ENCODE results near the gene LARP1. TPM values are rescaled to one million over a fixed set of nuclear protein-coding genes. Genes with fewer than 3 reads are reported as not detected.
A peak's percentile ranks its signal among the peaks of the same experiment; 100 is the strongest.

Gene LARP1
- total RNA-seq, 1 donor from 2014 or later, result 151 TPM

DNA sequence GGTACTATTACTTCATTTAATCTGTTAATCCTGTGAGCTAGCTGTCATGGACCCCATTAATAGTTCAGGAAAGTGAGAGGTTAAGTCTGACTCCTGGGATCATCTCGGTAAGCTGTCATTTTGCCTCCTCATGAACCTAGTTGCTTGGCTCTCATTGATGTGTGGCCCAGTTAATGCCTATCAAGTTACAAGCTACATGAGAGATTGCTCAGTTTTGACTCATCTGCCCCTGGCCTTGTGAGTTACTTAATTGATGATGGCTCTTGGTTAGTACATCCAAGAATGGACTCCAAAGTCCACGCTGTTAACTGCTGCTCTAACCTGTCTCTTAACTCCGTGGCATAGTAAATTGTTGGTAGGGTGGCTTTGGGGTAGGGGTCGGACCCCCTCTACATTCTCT, 23.9 kb downstream of the LARP1 start:
- intact Hi-C loops (cut with DNase I), result no loop called here
- ATAC-seq (ENCODE audit: poor library complexity), result no peak
- no peak for DNase-seq

DNA sequence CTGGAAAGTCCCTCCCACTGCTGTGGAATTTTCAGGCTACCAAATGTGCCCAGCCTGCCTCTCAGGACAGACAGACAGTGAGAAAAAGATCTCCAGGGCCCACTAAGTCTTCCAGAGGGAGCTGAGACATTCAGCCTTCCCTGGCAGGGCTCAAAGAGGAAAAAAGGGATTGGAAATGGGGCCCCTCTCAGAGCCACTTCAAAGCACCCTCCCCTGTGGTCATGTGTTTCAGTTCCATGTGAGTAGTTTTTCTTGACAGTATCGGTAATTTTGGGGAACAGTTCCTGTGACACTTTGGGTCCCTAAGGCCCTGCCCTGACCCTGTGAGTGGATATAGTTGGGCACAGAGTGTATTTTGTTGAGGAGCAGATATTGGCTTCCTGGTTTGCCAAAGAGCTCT, 25.0 kb downstream of the LARP1 start:
- no peak for ATAC-seq (ENCODE audit: poor library complexity)
- DNase-seq, result no peak
- intact Hi-C loops (cut with DNase I), result no loop called here

DNA sequence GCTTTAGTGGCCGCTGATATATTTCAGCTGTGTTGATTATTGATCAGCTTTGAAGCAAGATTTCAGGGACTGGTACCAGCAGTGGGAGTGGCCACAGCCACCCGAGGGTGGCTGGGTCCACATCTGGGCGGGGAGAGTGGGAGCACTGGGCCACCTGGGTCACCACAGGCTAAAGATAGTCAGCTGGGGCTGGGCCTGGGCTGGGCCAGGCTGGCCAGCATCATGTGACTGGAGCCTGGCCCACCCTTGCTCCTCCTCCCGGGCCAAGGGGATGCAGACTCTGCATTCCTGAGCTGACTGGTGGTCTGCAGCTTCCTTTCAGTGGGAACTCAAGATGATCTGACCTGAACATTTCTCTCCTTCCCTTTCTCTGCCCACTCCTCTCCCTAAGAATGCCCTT, 27.1 kb downstream of the LARP1 start:
- no peak for DNase-seq
- ATAC-seq (ENCODE audit: poor library complexity), result peak; percentile 52
- intact Hi-C loops (cut with DNase I), result no loop called here

GRCh38 chr5:154782812-154783592, 27.8 kb downstream of the LARP1 start:
- DNase-seq, result no peak
- intact Hi-C loops (cut with DNase I), result no loop called here
- ATAC-seq (ENCODE audit: poor library complexity), result peak; percentile 2

DNA sequence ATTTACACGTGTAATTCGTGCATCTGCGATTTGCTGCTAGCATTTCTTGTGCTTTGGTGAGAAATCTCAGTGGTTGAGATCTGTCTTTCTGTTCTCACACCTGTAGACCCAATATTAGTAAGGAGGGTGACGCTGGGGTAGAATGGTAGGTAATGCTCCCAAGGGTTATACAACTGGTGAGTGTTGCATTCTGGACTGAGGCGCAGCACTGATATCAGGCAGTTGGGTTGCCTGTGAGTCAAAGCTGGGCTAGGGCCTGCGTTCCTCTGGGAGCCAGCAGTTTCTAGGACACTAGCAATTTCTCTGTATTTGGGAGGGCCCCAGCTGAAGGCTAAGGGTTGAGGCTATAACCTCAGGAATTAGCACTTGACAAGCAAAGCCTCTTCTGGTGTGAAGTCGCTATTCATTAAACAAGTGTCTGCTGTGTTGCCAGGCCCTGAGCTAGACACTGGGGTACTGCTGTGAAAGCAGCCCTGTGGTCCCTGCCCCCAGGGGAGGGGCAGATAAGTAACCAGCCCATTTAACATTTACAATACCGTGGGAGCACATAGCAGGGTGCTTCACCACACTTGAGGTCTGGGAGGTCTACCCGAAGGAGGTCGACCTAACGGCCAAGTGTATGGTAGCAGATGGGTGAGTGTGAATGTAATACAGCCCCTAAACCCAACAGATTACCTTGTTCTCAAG, 28.7 kb downstream of the LARP1 start:
- DNase-seq (no peak), ATAC-seq (ENCODE audit: poor library complexity) (peak; percentile 67)
- intact Hi-C loops (cut with DNase I), result no loop called here

DNA sequence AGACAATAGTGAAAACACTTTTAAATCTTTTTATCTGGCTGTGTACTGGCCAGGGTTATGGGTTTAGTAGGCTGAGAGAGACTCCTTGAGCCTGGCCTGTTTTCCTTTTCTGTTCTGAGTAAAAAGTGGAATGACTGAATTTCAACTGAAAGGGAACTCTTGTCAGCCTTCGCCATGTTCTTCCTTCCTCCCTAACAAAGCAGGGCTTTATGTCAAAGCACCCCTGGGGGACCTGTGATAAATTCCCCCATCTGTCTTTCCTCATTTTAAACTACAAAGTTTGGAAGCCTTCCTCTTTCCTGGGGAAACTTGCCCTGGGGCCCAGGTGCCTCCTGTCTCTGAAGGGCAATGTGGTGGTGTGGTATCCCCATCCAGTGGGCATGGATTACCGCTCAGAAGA, 29.7 kb downstream of the LARP1 start:
- DNase-seq (no peak), ATAC-seq (ENCODE audit: poor library complexity) (no peak)
- intact Hi-C loops (cut with DNase I), result no loop called here

DNA sequence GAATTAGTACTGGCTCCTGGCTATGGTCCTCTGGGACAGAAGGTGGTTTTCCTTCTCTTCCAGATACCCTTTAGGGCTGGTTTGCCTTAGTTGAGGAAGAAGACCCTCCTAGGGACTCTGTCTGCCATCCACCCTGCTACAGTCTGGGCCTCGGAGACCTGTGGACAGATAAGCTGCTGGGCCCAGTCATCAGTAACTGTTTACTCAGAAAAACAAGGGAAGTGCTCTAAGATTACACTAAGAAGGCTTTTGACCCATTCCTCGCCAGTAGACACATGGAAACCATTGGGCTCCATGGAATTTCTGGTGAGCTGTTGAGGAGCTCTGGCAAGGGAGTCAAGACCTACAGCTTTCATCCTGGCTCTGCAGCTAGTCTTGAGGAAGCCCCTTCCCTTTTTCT, 31.2 kb downstream of the LARP1 start:
- intact Hi-C loops (cut with DNase I), result no loop called here
- DNase-seq (no peak), ATAC-seq (ENCODE audit: poor library complexity) (no peak)

DNA sequence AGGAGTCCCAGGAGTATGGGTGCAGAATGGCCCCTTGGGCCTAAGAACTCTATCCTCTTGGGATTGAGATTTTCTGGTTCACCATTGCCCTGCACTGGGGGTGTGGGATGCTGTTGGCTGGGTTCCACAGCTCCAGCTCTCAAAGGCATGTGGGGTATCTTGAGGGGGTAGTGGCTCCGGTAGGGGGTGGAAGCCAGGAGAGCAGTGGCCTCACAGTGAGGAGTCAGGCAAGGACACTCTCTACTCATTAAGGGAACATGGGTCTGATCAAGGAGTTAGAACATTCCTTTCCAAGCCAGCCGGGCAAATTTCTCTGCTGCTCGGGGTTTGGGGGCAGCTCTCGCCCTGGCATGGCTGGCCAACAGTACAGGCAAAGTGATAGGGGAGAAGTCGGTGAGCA, 33.0 kb downstream of the LARP1 start:
- intact Hi-C loops (cut with DNase I), result no loop called here
- ATAC-seq (ENCODE audit: poor library complexity) (peak; percentile 55), DNase-seq (no peak)

DNA sequence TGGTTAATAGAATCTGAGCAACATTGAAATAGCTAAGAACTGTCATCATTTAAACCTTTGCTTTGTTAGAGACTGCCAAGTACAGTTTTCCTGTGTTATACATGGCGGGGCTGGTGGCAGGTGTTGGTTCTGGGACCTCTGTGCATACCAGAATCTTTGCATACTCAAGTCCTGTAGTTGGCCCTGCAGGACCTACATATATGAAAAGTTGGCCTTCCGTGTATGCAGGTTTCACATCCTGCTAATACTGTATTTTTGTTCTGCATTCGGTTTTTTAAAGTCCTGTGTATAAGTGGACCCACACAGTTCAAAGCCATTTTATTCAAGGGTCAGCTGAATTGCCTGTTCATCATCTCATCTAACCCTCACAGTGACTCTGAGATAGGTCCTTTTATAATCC, 36.4 kb downstream of the LARP1 start:
- intact Hi-C loops (cut with DNase I), result no loop called here
- ATAC-seq (ENCODE audit: poor library complexity) (no peak), DNase-seq (no peak)

DNA sequence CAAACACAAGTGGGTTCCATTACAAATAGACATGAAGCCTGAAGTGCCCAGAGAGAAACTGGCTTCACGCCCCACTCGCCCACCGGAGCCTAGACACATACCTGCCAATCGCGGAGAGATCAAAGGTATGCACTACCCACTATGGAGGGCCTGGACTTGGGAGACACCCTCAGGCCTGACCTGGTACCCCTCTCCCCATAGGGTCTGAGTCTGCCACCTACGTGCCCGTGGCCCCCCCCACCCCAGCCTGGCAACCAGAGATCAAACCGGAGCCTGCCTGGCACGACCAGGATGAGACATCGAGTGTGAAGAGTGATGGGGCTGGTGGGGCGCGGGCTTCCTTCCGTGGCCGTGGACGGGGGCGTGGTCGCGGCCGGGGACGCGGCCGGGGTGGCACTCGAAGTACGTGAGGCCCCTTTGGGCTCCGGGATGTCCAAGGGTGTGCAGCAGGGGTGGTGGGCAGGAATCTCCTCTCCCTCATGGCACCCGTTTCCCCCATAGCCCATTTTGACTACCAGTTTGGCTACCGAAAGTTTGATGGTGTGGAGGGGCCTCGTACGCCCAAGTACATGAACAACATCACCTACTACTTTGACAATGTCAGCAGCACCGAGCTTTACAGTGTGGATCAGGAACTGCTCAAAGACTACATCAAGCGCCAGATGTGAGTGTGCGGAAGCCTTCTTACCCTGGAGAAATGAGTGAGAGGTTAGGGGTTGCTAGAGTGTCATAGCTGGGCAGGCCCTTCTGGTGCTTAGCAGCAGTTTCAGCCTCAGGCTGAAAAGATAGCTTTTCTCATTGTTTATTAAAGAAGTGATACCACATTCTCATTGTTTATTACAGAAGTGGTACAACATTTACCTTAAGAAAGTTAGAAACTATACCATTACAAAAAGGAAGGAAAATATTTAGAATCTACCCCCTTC, 38.7 kb downstream of the LARP1 start:
- ATAC-seq (ENCODE audit: poor library complexity), result peak; percentile 49
- intact Hi-C loops (cut with DNase I), result no loop called here
- DNase-seq, result no peak

DNA sequence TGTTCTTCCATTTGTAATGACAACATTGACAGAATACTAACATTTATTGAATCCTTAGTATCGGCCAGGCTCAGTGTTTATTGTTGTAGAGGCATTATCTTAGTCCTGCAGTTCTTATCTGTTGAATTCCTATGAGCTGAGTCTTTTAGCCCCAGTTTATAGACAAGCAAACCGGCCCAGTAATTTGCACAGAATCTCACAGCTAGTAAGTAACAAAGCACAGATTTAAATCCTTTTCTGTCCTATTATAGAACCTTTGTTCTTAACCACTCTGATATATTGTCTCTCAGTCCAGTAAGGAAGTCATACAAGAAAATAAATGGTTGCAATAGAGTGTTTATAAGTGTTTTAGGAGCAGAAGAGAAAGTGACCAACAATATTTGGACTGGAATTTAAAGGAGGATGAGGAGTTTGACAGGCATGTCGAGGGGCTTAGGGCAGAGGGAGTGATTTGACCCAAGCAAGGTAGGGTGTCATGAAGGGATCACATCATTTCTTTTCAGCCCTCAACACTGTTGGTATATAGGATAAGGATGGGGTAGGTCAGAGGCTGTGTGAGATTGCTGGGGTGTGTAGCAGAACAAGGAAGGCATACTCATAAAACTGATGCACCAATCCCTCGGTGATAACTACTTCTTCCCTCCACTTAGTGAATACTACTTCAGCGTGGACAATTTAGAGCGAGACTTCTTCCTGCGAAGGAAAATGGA, 39.5 kb downstream of the LARP1 start:
- intact Hi-C loops (cut with DNase I), result no loop called here
- DNase-seq (no peak), ATAC-seq (ENCODE audit: poor library complexity) (peak; percentile 42)

DNA sequence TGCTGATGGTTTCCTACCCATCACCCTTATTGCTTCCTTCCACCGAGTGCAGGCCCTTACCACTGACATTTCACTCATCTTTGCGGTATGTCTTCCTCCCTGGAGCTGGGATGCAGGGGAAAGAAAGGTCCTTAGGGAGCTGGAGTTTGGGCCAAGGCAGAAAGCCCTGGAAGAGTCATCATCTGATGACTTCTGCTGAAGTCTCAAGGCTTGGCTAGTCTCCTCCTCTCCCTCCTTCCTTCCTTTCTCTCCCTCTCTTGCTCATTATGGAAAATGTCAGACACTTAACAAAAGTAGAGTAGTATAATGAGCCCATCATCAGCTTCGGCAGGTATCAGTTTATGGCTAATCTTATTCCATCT, 40.0 kb downstream of the LARP1 start:
- DNase-seq (no peak), ATAC-seq (ENCODE audit: poor library complexity) (peak; percentile 15)
- intact Hi-C loops (cut with DNase I), result no loop called here

- ATAC-seq (ENCODE audit: poor library complexity) (no peak), DNase-seq (no peak)
- intact Hi-C loops (cut with DNase I), result no loop called here
These were observed 42.6 kb downstream of the LARP1 start for GRCh38 chr5:154797762-154798161.

- ATAC-seq (ENCODE audit: poor library complexity) (no peak), DNase-seq (no peak)
- intact Hi-C loops (cut with DNase I), result no loop called here
These were observed 45.4 kb downstream of the LARP1 start for GRCh38 chr5:154800582-154800981.

DNA sequence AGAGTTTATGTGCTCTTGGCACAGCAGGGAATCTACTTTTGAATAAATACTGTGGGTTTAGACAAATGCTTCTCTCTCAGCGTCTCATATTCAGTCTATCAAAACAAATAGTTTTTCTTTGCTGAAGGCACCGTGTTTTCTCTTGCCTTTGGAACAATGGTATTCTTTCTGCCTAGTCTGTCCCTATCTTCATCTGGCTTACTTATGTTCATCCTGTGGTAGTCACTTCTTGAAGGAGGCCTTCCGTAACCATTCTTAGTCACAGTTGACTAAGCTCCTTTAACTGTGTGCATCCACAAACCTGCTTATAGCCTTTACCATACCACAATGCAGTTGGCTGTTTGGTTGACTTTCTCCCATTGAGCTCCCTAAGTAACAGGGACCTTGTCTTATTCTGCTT, 45.9 kb downstream of the LARP1 start:
- intact Hi-C loops (cut with DNase I), result no loop called here
- DNase-seq (no peak), ATAC-seq (ENCODE audit: poor library complexity) (no peak)

- peak; percentile 42 for ATAC-seq (ENCODE audit: poor library complexity)
- intact Hi-C loops (cut with DNase I), result no loop called here
- no peak for DNase-seq
These were observed 46.9 kb downstream of the LARP1 start for GRCh38 chr5:154802050-154802449.

DNA sequence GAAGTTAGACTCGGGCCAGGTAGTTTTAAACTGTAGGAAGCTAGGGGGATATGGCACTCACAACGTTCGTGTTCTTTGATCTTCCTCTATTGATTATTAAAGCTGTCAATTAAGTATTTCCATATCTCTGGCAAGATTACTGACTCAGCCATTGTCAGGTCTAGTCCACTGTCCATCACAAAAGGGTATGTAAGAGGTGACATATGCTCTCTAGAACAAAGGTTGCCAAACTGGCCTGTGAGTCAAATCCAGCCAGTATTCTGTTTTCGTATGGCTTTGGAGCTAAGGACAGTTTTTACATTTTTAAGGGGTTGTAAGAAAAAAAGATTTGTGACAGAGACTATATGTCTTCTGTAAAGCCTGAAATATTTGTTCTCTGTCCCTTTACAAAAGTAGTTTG, 51.0 kb downstream of the LARP1 start:
- intact Hi-C loops (cut with DNase I), result no loop called here

GRCh38 chr5:154811239-154811638, 56.1 kb downstream of the LARP1 start:
- intact Hi-C loops (cut with DNase I), result loop anchor here (5.0 kb wide), 2 partner anchors 54 to 159 kb away; partner anchors contain the start of gene LARP1

More for the DNA sequence above, 51.0 kb downstream of the LARP1 start:
- no peak for ATAC-seq (ENCODE audit: poor library complexity)
- DNase-seq, result no peak

More at GRCh38 chr5:154811239-154811638, 56.1 kb downstream of the LARP1 start:
- ATAC-seq (ENCODE audit: poor library complexity) (no peak), DNase-seq (no peak)
